Smooth muscle cell of bladder (primary cell): Measurements from ENCODE around the gene DCAF7. TPM values are rescaled to one million over a fixed set of nuclear protein-coding genes. Genes with fewer than 3 reads are reported as not detected.

Experiments used
- total RNA-seq: library from RNA; depleted of rRNA; stranded (reverse); fragments of >200 nt; gene quantifications from 2 replicates; pipeline ENCODE4 v1.2.3, GENCODE V29; 2014

Gene DCAF7
- total RNA-seq: 9.5 and 11.6 TPM in 2 replicates

GRCh38 chr17:63549946-63550816 lies at the start of gene DCAF7:
Gene DCAF7, plus strand, starts transcription at chr17:63550477. Its CDS starts 201 bp downstream, at chr17:63550678.

GRCh38 chr17:63523253-63523855 lies 26.9 kb upstream of the DCAF7 start, which contains the start of gene KCNH6:
Gene KCNH6, plus strand, starts transcription at chr17:63523358. Its CDS starts 56 bp downstream, at chr17:63523414.

DNA sequence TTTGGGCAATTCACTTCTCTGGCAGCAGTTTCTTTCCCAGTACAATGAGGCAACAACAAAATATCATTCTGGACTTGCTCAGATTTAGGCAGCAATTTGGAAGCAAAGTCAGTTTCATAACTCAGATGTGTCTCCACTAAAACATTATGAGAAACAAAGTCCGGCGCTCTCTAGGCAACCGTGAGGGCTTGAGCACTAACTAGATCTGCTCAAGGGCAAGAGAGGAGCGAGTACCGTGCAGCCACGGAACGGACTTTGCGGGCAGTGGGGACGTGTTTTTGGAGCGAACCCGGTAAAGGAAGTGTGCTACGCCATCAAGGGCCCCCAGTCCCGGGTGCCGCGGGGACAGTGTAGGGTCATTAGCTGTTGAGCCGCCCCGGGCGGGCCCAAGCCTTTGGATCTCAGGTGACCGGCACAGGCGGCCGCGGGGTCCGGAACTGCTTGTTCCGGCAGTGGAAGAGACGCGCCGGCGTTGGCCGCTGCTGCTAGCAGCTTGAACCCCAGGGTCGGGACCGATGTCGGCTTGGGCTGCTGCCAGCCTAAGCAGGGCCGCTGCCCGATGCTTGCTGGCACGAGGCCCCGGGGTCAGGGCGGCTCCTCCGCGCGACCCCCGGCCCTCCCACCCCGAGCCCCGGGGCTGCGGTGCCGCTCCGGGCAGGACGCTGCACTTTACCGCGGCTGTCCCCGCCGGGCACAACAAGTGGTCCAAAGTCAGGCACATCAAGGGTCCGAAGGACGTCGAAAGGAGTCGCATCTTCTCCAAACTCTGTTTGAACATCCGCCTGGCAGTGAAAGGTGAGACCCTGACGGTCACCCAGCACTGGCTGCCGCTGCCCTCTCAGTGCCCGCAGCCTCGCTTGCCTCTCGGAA lies 50.5 kb downstream of the DCAF7 start, which contains the start of gene TACO1:
TSS of gene TACO1 (plus strand) at position 327 of the 870 bp plus-strand sequence. CDS start at position 516, 189 bp downstream.

DNA sequence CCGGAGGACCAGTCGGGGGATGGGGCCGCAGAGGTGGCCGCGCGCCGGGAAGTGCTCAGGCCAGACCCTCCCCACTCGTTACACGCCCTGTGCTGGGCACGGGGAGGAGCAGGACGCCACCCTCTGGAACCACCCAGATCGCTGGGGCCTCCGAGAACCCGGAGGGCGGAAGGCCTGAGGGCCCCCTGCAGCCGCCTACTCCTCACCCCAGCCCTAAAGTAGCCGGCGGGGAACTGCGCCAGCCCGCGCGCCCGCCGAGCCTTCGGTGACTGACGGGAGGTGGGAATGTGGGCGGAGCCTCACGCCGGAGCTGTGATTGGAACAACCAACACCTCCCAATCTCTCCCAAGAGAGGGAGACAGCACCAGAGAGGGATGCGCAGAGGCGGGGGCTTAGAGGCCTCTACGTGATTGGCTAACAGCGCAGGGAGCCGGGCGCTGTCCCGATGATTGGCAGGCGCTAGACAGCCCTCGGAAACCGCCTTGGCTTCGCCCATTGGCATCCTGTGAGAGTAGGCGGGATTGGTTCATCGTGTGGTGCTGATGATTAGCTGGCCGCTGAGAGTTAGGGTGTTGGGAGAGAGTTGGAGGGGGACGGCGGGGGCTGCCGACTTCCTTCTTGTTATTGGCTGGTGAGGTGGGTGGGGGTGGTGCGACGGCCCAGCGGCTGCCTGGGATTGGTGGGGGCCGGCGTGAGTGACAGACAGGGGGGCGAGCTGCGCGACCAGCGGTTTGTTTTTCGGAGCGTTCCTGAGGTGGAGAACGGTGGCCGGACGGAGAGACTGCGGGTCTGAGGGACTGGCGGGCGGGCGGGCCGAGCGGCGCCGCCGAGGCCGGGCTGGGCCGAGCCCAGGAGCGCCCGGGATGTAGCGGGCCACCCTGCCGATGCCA lies 71.7 kb downstream of the DCAF7 start, which contains the start of gene MAP3K3:
TSS of gene MAP3K3 (plus strand) at position 734 of the 890 bp plus-strand sequence. CDS start 343 bp downstream, outside the sequence.

Other genes with a start within 250 kb of the DCAF7 start
- 25.5 and 34.6 TPM in 2 replicates for gene CYB561, start 104.2 kb upstream of the DCAF7 start, total RNA-seq
- 3.6 and 7.6 TPM in 2 replicates for gene ACE, start 73.4 kb upstream of the DCAF7 start, total RNA-seq
- gene KCNH6, start 27.1 kb upstream of the DCAF7 start, total RNA-seq: not detected in 2 replicates
- gene TACO1, start 50.4 kb downstream of the DCAF7 start, total RNA-seq: 14.5 and 15.6 TPM in 2 replicates
- 20.1 and 28.2 TPM in 2 replicates for gene MAP3K3, start 71.9 kb downstream of the DCAF7 start, total RNA-seq
- 1.8 and 3.8 TPM in 2 replicates for gene LIMD2, start 149.6 kb downstream of the DCAF7 start, total RNA-seq
- gene STRADA, start 191.3 kb downstream of the DCAF7 start, total RNA-seq: 13.9 and 16.5 TPM in 2 replicates
- 55.9 and 79.0 TPM in 2 replicates for gene CCDC47, start 223.1 kb downstream of the DCAF7 start, total RNA-seq
- 45.1 and 62.3 TPM in 2 replicates for gene DDX42, start 223.7 kb downstream of the DCAF7 start, total RNA-seq